Bone marrow (tissue), 2 donors: ENCODE measurements around the gene CACNA1E.

Experiments
- DNase-seq, 2 donors: peaks; one replicate each; lab custom pipeline; 2025; lab: John Stamatoyannopoulos, UW

CACNA1E gene

DNA sequence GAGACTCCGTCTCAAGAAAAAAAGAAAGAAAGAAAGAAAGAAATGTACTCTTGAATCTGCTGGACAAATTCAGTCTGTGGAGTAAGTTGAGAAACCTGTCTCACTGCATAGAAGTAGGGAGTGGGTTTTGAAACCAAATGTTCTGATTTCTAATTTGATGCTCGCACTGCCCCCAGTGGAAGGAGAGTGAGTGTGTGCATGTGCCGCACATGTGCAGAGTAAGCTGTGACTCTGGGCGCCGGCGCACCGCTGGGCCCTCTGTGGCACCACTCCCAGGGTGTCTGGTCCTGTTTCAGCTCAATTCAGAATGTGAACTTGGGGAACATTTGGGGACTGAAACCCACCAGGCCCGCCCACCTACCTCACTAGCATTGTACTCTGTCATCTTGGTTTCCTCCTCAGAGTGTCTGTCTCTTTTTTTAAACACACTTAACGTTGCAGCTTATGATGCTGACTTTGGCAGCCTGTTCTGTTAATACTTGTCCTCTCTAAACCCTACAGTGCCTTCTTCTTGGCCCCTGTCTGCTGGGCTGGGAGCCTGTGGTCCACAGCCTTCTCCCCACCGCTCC, 104.6 kb downstream of the CACNA1E start:
- no peak for DNase-seq

DNA sequence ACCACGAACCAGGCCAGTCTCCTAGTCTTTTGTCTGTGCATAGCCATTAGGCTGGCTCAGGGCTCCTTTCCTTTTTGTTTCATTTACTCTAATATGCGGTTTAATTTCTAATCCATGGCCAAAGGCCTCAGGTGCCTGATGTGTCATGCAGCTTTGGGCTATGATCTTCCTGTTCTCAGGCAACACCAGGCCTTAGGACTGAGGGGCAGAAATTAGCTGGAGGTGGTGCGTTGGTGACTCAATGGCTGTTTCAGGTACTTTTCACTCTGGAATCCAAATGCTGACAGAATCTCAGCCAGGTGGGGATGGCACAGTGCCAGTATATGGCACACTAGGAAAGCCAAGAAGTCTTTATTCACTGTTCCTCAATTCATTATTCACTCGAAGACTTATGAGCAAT, 105.3 kb downstream of the CACNA1E start:
- no peak for DNase-seq

DNA sequence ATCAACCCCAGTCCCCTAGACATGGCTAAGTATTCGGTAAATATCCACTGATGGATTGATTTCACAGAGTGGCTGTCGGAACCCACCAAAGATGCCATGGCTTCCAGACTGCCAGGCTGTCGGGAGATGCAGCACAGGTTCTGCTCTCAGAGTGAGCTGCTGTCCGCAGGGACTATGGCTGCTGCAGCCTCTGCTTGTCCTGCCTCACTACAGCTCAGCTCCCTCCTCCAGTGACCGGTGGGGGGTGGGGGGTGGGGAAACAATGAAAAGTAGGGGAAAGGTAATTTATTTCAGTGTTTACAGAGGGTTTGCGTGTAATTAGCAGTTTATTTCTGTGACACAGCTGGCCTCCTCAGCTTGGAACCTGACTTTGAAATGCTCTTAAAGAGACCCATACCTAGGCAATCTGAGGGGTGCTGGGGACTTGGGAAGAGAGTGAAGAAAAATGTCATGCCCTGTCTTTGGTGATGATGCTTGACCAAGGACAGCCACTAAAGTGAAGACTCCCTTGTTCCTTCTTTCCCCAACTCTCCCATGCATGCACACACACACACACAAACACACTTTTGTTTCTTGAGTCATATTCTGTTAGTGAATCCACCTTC, 109.0 kb downstream of the CACNA1E start:
- DNase-seq, result no peak

DNA sequence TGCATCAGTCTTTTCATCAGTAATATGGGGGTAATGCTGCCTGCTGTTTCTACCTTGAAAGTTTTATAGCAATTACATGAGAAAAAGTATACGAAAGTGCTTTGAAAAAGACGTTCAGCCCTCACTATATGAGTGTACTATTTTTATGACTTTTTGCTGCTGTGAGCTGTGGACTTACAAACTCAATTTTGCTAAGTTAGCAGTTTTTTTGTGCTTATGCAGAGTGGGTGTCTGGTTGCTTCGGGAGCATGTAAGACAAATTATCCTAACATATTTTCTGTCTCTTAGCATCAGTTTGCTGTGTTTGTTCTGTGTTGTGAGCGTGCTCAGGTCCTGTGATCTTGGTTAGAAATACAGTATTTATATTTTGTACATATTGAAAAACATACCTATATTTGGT, 109.7 kb downstream of the CACNA1E start:
- no peak for DNase-seq

DNA sequence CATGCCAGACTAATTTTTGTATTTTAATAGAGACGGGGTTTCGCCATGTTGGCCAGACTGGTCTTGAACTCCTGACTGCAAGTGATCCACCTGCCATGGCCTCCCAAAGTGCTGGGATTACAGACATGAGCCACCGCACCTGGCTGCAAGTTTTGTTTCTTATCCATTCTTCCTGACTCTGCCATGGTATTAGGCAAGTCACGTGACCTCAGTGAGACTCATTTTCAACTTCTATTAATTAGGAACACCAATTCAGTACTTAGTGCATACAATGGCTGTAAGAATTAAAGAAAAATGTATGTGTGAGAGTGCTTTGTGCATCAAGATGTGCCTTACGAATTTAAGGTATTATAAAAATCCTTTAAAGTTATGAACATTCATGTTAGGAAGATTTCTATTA, 111.2 kb downstream of the CACNA1E start:
- DNase-seq, result no peak

DNA sequence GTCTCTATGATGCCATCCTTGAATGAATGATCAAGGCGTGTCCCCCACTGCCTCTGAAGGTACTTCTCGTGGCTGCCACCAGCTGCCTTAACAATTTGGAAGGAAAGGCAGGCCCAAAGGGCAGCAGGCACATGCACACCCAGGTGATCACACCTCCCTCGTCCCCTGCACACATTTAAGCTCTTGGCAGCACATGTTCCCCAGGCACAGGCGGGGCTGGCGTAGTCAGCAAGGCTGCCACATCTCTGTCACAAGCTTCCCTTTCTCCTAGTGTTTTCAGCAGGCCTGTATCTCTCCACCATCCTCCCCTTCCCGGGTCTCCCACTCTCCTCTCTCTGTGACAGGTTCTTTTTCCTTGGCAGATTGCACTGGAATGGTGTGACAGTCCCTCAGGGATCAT, 111.9 kb downstream of the CACNA1E start:
- DNase-seq, result no peak

DNA sequence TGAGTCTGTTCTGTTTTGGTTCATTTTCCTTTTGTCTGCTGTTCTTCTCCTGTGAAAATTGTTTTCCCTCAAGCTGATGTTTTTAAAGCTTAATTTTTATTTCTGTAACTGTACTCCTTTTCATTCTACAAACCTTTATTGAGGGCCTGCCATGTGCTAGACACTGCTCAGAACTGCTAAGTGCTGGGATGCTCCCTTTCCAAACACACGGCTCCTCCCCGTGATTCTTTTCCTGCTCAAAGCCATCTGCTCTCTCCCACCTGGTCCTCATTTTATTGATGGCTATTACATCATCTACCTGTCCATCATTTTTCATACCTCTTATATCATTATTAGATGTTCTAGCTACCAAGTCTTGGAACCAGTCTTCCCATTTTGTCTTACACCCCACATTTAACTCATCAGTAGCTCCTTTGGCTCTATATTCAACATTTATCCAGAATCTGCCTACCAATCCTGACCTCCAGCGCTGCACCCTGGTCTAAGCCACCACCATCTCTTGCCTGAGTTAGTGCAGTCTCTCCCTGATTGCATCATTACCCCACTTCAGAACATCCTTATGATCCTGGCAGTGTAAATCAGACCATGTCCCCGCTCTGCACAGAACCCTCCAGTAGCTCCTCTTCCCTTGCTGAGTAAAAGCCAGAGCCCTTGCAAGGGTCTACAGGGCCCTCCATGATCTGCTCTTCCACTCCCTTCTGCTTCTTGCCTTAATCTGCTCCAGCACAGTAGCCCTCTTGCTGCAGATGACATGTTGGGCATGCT, 118.1 kb downstream of the CACNA1E start:
- DNase-seq, result no peak

DNA sequence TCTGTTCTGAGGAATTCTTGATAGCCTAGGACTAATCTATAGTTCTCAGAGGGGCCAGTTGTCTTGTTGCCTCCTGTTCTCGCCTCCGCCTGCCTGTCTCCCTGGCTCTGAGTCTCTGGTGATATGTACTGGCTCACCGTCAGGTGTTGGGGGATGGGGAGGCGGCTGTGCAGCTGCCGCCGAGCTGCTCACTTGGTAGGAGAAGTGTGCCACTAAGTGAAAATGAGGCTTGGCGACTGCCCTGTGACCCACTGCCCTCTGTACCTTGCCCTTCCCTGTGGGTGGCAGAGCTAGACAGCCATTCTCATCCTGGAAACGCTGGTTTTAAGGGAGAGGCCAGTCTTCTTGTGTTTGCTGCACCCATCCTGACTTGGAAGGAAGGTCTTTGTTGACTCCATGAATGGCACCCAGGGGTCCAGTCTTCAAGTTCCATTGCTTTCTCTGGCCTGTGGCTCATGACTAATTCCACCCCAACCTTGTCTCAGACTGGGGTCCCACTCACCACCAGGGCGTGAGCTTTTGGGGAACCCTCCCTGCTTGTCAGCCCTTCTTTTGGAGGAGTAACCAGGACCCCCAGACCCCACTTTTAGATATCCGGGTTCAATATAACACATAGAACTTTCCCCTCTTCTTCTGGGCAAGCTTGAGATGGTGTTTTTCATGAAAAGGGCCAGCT, 120.6 kb downstream of the CACNA1E start:
- DNase-seq, result no peak

DNA sequence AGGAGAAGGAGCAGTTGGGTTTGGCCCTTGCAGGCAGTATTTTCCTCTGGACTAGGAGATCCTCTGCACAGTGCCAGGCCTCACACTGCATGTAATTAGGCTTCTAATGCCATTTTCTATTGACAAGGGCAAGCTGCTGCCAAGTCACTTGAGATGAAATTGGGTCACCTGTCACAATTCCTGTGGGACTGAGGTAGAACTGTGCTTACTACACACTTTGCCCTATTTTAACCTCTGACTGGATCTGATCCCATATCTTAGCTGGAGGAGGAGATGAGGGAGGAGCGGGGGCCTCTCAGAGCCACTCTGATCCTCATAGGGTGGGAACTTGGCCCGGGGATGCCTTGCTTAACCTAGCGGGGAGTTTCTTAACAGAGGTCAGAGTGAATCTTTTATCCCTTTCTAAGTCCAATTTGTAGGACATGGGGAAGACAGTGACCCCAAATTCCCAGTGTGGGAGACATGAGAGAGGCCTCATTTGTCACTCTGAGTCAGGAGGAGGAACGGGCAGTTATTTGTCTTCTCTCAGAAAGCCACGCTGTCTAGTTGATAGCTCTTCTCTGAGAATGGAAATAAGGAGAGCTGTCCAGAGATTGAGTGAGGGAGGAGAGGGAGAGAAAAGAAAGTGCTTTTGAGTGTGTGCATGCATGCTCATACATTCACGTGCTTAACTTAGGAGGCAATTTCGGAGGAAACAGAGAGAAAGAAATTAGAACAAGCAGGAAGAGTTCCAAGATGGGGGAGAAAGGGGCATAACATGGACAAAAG, 121.3 kb downstream of the CACNA1E start:
- DNase-seq, result no peak

DNA sequence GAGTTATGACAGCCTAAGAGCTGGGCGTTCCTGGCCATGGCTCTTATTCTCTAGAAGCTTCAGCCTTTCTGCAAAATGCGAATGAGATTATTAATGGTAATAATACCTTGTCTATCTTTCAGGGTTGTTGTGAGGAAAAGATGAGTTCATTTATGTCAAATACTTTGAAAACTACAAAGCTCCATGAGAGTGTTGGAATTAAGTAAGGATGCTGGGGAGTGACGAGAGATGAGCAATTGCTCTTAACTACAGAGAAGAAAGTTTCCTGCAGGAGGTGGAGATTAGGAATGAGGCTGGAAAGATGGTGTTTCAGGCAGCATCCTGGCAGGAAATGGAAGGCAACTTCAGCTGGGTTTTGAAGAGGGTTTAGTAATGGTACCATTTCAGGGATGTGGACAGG, 124.2 kb downstream of the CACNA1E start:
- DNase-seq, result no peak

DNA sequence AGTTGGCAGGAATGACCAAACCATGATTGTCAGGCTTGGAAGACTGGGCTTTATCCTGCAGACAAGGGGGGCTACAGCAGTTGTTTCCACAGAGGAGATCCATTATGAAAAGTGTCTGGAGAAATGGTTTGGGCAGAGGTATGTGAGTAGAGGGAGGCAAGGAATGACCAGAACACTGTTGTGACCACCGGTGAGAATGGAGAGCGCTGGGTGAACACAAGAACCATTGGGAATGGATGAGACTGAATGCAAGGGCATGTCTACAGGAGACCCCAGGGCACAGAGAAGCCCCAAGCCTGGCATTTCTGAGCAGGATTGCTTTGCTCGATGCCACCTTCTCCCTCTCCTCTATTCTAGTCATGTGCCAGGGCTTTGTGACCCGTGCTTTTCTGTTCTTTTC, 125.1 kb downstream of the CACNA1E start:
- no peak for DNase-seq

DNA sequence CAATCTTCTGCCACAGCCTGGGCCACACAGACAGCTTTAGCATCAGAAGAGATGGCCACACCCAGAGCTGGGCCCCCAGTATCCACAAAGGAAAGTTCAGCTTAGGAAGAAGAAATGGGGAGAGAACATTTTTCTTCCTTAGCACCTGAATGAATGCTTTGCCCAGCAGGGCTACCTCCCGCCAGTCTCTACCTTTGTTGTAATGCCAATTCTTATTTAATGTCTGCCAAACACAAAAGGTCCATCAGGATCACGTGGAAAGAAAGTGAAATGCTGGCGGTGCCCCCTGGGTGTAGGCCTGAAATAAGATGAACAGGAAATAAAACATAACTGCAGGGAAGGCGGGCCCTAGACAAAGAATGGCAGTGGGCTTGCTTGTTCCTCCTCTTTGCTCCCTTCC, 125.6 kb downstream of the CACNA1E start:
- no peak for DNase-seq

DNA sequence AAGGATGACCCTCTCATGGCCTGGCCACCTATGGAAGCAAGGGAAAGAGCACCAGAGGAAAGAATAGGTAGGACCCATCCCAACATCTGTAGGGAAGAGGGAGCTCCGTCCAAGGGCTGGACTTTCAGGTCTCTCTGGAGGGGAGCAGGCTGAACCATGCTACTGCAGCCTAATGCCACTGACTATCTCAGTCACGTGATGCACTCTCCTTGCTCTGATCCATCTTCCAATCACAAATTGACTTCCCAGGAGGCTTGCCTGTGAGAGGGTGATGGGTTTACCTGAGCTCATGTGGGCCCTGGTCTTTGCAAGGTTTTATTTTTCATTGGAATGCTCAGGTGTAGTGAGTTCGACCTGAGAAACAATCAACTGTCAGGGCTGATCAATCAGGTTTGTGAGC, 128.8 kb downstream of the CACNA1E start:
- DNase-seq, result no peak

DNA sequence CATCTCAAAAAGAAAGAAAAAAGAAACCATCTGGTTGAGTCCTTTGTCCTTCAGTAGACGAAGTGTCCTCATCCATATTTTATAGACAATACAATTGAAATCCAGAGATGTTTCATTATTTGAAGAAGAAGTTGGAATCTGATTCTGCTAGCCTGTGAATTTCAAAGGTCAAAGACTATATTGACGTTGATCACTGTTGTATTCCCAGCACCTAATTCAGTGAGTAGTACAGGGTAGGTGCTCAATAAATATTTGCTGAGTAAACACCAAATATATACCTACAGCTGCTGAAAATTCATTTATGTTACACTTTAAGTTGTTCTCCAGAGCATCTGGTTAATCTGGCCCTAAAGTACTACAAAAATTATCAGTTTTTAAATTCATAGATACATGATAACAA, 135.2 kb downstream of the CACNA1E start:
- DNase-seq, result no peak

DNA sequence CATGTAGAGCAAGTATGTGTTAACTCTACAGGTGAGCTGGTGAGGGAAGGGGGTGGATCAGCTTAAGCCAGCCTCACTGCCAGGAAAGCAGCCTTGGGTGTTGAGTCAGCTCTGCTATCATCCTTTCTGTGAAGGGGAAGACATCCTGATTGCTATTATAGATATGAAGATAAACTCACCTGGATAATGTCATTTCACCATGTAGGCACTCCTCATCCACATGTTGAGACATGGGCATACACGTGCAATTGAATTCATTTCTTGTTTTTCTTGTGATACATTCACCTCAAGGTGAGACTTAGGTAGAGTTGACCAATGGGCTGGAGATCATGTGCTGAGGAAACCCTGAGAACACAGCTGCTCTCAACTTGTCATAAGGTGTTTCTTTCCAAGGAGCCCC, 136.9 kb downstream of the CACNA1E start:
- DNase-seq, result no peak

DNA sequence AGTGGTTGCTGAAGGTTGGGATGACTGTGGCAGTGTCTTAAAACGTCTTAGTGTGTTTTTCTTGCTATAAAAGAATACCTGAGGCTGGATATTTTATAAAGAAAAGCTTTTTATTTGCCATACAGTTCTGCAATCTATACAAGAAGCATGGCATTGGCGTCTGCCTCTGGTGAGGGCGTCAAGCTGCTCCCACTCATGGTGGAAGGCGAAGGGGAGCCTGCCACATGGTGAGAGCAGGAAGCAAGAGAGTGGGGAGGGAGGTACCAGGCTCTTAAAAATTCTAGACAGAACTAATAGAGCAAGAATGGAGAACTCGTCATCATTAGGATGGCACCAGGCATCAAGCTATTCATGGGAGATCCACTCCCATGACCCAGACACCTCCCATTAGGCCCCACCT, 140.5 kb downstream of the CACNA1E start:
- DNase-seq, result no peak

DNA sequence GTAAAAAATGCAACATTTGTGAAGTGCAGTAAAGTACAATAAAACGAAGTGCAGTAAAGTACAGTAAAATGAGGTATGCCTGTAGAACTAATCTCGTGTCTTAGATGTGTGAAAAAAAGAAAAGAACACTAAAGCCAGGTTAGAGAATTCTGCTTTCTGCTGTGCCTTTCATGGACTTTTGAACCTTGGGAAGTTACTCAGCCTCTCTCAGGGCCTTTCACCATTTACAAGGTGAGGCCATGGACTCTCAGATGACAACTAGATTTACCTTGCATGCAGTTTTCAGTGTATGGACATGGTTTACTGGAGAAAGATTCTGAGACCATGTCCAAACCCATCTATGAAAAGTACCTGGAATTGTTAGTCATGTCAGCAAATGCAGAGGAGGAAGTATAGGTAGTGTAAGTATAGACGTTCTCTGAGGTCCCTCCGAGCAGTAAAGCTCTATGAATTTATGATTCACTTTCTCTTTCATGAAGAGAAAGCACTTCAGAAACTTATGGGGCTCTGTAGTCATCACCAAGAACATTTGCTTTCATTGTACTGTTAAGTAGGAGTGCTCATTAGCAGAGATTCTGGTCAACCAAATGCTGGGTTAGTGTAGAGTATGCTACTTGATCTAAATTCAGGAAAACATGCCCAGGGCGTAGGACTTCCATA, 143.1 kb downstream of the CACNA1E start:
- no peak for DNase-seq

DNA sequence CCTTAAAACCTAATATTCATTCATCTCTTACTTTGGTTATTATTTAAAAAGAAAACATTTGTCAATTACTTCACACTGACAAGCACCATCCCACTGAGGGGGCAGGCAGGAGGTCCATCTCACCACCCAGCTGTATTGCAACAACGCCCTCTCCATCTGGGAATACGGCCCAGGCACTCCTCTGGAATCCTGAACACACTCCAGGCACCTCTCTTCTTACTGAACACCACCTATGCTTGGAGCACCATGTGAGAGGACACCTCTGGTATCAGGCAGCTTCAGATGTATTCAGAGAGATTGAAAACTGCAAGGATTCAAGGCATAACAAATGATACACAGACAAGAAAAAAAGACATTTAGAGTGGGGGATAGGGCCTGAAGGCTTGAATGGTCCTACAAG, 147.1 kb downstream of the CACNA1E start:
- no peak for DNase-seq

DNA sequence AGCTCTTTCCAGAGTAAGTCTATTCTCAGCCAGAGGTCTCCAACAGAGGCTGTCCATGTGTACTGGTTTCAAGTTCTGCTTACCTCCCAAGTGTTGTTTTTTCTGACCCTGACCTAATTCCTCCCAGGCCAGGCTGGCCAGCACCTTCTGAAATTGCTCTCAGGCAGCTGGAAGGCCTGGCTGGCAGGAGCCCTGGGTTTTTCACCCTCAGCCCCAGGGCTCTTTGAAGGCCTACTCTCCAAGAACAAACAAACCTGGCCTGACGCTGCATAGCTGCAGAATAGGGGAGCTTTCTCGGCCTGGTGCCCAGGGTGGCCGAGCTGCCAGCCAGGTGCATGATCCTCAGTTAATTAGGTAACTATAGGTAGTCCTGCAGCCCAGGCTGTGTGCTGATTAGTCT, 147.5 kb downstream of the CACNA1E start:
- DNase-seq, result no peak

DNA sequence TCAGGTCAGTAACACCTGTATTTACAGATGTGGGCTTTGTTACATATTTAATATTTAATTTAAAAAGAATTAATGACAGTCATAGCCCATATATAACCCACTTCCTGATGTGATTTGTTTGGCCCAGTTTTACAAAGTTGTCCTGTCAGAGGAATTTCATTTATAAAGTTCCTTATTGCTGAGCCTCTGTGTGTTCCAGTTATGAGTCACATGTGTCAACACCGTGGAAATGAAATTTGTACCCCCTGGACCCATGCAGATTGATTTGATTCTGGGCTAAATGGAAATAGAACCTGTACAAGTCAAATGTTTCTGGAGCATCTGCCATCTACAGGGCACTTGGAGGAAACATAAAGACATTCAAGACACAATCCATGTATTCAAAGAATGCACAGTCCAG, 149.2 kb downstream of the CACNA1E start:
- DNase-seq, result no peak

DNA sequence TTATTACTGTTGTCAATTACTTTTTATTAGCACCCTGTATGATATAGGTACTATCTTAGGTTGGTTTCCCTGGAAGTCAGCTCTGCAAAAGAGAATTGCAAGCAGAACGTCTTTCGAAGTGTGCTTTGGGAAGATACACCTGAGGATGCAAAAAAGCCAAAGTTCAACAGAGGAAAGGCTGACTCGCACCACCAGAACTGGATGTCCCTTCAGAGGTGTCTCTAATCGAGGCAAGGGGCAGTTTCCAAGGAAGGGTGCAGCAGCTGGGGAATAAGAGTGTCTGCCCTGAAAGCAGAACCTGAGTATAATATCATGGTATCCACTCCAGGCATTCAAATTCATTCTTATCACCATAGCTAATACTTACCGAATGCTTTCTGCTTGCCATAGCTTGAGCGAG, 149.6 kb downstream of the CACNA1E start:
- no peak for DNase-seq

DNA sequence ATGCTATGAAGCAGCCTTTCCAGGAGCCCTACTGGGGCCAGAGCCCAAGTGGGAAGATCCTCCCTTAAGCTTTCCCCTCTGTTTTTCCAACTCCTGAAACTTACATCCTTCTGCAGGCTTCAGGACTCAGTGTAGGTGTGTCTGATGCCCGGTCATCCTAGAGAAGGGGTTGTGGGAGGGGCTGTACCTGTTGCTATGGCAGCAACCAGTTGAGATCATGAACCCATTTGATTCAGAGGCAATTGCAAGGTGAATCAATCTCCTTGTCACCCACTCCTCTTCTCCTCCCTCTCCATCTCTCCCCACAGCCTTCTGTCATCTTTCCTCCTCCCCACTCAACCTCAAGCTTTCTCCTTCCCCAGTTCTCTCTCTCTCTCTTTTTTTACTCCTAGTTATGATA, 151.8 kb downstream of the CACNA1E start:
- DNase-seq, result no peak
